GM12878 (cell line): ENCODE data around the gene DOHH. TPM values are rescaled to one million over a fixed set of nuclear protein-coding genes. Genes with fewer than 3 reads are reported as not detected.

ENCODE experiments used
- ESRRA ChIP-seq: IDR thresholded peaks from 2 replicates; pipeline ENCODE4 v1.6.1; 2012; ENCODE audit warnings: mild to moderate bottlenecking, low read length, improper control_type of control experiment
- MYB ChIP-seq: fragments of 150-350 bp; IDR thresholded peaks from 2 replicates; pipeline ENCODE4 v1.6.1; 2014; ENCODE audit warnings: mild to moderate bottlenecking, low read depth, low read length, borderline replicate concordance
- polyA plus RNA-seq, 11 experiments: library from polyadenylated mRNA; depleted of rRNA in 4 of 11; unstranded in 6 of 11; stranded (reverse) in 5 of 11; fragments of >200 nt; fragmentation: Nextera tagmentation in 4 of 11; fragmentation: Illumina TruSeq in 1 of 11; extraction: Ambion mirVana in 4 of 11; extraction: Trizol in 1 of 11; gene quantifications; 1 replicate in 1 of 11; 2 replicates in 10 of 11; pipeline versions ENCODE4 v1.2.1 to v1.2.3, GENCODE V29; 2011 to 2016; ENCODE audit warnings: inconsistent platforms in 2 of 11, missing spikeins in 2 of 11, low read depth in 1 of 11
- small RNA-seq: library from RNA; depleted of rRNA; stranded (forward); fragments of <200 nt; gene quantifications from one replicate; pipeline ENCODE3, GENCODE V24; 2014
- total RNA-seq, 4 experiments: library from RNA; depleted of rRNA in 3 of 4; stranded (reverse); fragments of >200 nt in 3 of 4; fragmentation: Illumina TruSeq in 1 of 4; extraction: Trizol in 1 of 4; gene quantifications; 2 replicates each; pipeline versions ENCODE4 v1.2.1 to v1.2.3, GENCODE V29; 2013 to 2021
- TF ChIP-seq, protein P1 (sequence below): IDR thresholded peaks from 2 replicates; pipeline ENCODE4 v1.6.1; 2011; ENCODE audit warnings: mild to moderate bottlenecking, low read depth, low read length, moderate library complexity; ENCODE audit not compliant: insufficient replicate concordance

Gene DOHH
- total and polyA plus RNA-seq, 10 of the 15 experiments (the other 5 are each of a cell fraction or from before 2014, with no cell fraction given) = 0.11 to 28.6 (median 11.7) TPM

GRCh38 chr19:3441089-3441985 lies 59.1 kb downstream of the DOHH start (continued):
- TF ChIP-seq, protein P1, sequence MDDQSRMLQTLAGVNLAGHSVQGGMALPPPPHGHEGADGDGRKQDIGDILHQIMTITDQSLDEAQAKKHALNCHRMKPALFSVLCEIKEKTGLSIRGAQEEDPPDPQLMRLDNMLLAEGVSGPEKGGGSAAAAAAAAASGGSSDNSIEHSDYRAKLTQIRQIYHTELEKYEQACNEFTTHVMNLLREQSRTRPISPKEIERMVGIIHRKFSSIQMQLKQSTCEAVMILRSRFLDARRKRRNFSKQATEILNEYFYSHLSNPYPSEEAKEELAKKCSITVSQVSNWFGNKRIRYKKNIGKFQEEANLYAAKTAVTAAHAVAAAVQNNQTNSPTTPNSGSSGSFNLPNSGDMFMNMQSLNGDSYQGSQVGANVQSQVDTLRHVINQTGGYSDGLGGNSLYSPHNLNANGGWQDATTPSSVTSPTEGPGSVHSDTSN = no peak
- TF ChIP-seq MYB (no peak), ESRRA (no peak)

Small RNA genes within 50 kb of the gene (small RNA-seq; reads per million reads assigned to genes)
- gene RF00212 = not detected

Other genes with a start within 250 kb of the DOHH start
Only the 7 nearest of the 12 such genes appear.
- gene SMIM24, start 20.1 kb downstream of the DOHH start, total RNA-seq (2014; rRNA removed) = 0.17 TPM in 1 of 2 replicates, not detected in the other
- 0.41 TPM in 1 of 2 replicates, not detected in the other for gene SMIM24, start 20.1 kb downstream of the DOHH start, total RNA-seq (2014; rRNA removed; fragmentation: Illumina TruSeq; extraction: Trizol)
- 0.36 TPM in 1 of 2 replicates, not detected in the other for gene SMIM24, start 20.1 kb downstream of the DOHH start, total RNA-seq (2021)
- 0.22 TPM in 1 of 2 replicates, not detected in the other for gene SMIM24, start 20.1 kb downstream of the DOHH start, polyA plus RNA-seq (2011; rRNA removed)
- gene SMIM24, start 20.1 kb downstream of the DOHH start, polyA plus RNA-seq (2014; fragmentation: Illumina TruSeq; extraction: Trizol) = 0.24 TPM in 1 of 2 replicates, not detected in the other
- gene SMIM24, start 20.1 kb downstream of the DOHH start, polyA plus RNA-seq (2014; fragmentation: Nextera tagmentation; extraction: Ambion mirVana) = under 1 TPM; 0.14 to 0.44 TPM
- gene SMIM24, start 20.1 kb downstream of the DOHH start, polyA plus RNA-seq (2014; rRNA removed) = not detected in 2 replicates
- gene SMIM24, start 20.1 kb downstream of the DOHH start, polyA plus RNA-seq (2016; fragmentation: Nextera tagmentation; extraction: Ambion mirVana) = not detected
- not detected in 2 replicates for gene SMIM44, start 17.2 kb downstream of the DOHH start, total RNA-seq (2014; rRNA removed)
- gene SMIM44, start 17.2 kb downstream of the DOHH start, total RNA-seq (2014; rRNA removed; fragmentation: Illumina TruSeq; extraction: Trizol) = not detected in 2 replicates
- gene SMIM44, start 17.2 kb downstream of the DOHH start, total RNA-seq (2021) = not detected in 2 replicates
- gene SMIM44, start 17.2 kb downstream of the DOHH start, polyA plus RNA-seq (2011; rRNA removed) = not detected in 2 replicates
- not detected in 2 replicates for gene SMIM44, start 17.2 kb downstream of the DOHH start, polyA plus RNA-seq (2014; fragmentation: Illumina TruSeq; extraction: Trizol)
- gene SMIM44, start 17.2 kb downstream of the DOHH start, polyA plus RNA-seq (2014; fragmentation: Nextera tagmentation; extraction: Ambion mirVana) = not detected
- not detected in 2 replicates for gene SMIM44, start 17.2 kb downstream of the DOHH start, polyA plus RNA-seq (2014; rRNA removed)
- not detected for gene SMIM44, start 17.2 kb downstream of the DOHH start, polyA plus RNA-seq (2016; fragmentation: Nextera tagmentation; extraction: Ambion mirVana)
- gene FZR1, start 5.6 kb upstream of the DOHH start, total RNA-seq (2014; rRNA removed) = 30.6 and 35.1 TPM in 2 replicates
- 9.6 and 12.3 TPM in 2 replicates for gene FZR1, start 5.6 kb upstream of the DOHH start, total RNA-seq (2014; rRNA removed; fragmentation: Illumina TruSeq; extraction: Trizol)
- 42.8 and 44.2 TPM in 2 replicates for gene FZR1, start 5.6 kb upstream of the DOHH start, total RNA-seq (2021)
- gene FZR1, start 5.6 kb upstream of the DOHH start, polyA plus RNA-seq (2011; rRNA removed) = 13.0 and 28.1 TPM in 2 replicates
- gene FZR1, start 5.6 kb upstream of the DOHH start, polyA plus RNA-seq (2014; fragmentation: Illumina TruSeq; extraction: Trizol) = 2.2 and 15.4 TPM in 2 replicates
- under 1 TPM; 0.11 to 0.55 TPM for gene FZR1, start 5.6 kb upstream of the DOHH start, polyA plus RNA-seq (2014; fragmentation: Nextera tagmentation; extraction: Ambion mirVana)
- 30.8 and 46.7 TPM in 2 replicates for gene FZR1, start 5.6 kb upstream of the DOHH start, polyA plus RNA-seq (2014; rRNA removed)
- 10 to 100 TPM; 33.5 to 36.2 TPM for gene FZR1, start 5.6 kb upstream of the DOHH start, polyA plus RNA-seq (2016; fragmentation: Nextera tagmentation; extraction: Ambion mirVana)
- not detected in 2 replicates for gene TEKTIP1, start 38.5 kb upstream of the DOHH start, total RNA-seq (2014; rRNA removed)
- gene TEKTIP1, start 38.5 kb upstream of the DOHH start, total RNA-seq (2014; rRNA removed; fragmentation: Illumina TruSeq; extraction: Trizol) = not detected in 2 replicates
- 1.7 and 2.6 TPM in 2 replicates for gene TEKTIP1, start 38.5 kb upstream of the DOHH start, total RNA-seq (2021)
- 0.18 TPM in 1 of 2 replicates, not detected in the other for gene TEKTIP1, start 38.5 kb upstream of the DOHH start, polyA plus RNA-seq (2011; rRNA removed)
- gene TEKTIP1, start 38.5 kb upstream of the DOHH start, polyA plus RNA-seq (2014; fragmentation: Illumina TruSeq; extraction: Trizol) = not detected in 2 replicates
- not detected for gene TEKTIP1, start 38.5 kb upstream of the DOHH start, polyA plus RNA-seq (2014; fragmentation: Nextera tagmentation; extraction: Ambion mirVana)
- 0.69 and 1.1 TPM in 2 replicates for gene TEKTIP1, start 38.5 kb upstream of the DOHH start, polyA plus RNA-seq (2014; rRNA removed)
- gene TEKTIP1, start 38.5 kb upstream of the DOHH start, polyA plus RNA-seq (2016; fragmentation: Nextera tagmentation; extraction: Ambion mirVana) = under 1 TPM; 0.45 to 0.60 TPM
- 49.1 and 50.5 TPM in 2 replicates for gene MFSD12, start 56.9 kb upstream of the DOHH start, total RNA-seq (2014; rRNA removed)
- gene MFSD12, start 56.9 kb upstream of the DOHH start, total RNA-seq (2014; rRNA removed; fragmentation: Illumina TruSeq; extraction: Trizol) = 14.2 and 15.3 TPM in 2 replicates
- gene MFSD12, start 56.9 kb upstream of the DOHH start, total RNA-seq (2021) = 56.3 and 65.9 TPM in 2 replicates
- gene MFSD12, start 56.9 kb upstream of the DOHH start, polyA plus RNA-seq (2011; rRNA removed) = 8.4 and 18.2 TPM in 2 replicates
- gene MFSD12, start 56.9 kb upstream of the DOHH start, polyA plus RNA-seq (2014; fragmentation: Illumina TruSeq; extraction: Trizol) = 6.6 and 13.8 TPM in 2 replicates
- 1 to 10 TPM in 1 of 2 experiments, under 1 TPM in 1; 0.58 to 1.9 TPM for gene MFSD12, start 56.9 kb upstream of the DOHH start, polyA plus RNA-seq (2014; fragmentation: Nextera tagmentation; extraction: Ambion mirVana)
- gene MFSD12, start 56.9 kb upstream of the DOHH start, polyA plus RNA-seq (2014; rRNA removed) = 53.8 and 71.4 TPM in 2 replicates
- 10 to 100 TPM in 1 of 2 experiments, 1 to 10 TPM in 1; 7.3 to 25.0 TPM for gene MFSD12, start 56.9 kb upstream of the DOHH start, polyA plus RNA-seq (2016; fragmentation: Nextera tagmentation; extraction: Ambion mirVana)
- 62.9 and 68.5 TPM in 2 replicates for gene HMG20B, start 72.3 kb upstream of the DOHH start, total RNA-seq (2014; rRNA removed)
- gene HMG20B, start 72.3 kb upstream of the DOHH start, total RNA-seq (2014; rRNA removed; fragmentation: Illumina TruSeq; extraction: Trizol) = 21.8 and 22.5 TPM in 2 replicates
- gene HMG20B, start 72.3 kb upstream of the DOHH start, total RNA-seq (2021) = 80.9 and 86.4 TPM in 2 replicates
- gene HMG20B, start 72.3 kb upstream of the DOHH start, polyA plus RNA-seq (2011; rRNA removed) = 22.7 and 30.4 TPM in 2 replicates
- gene HMG20B, start 72.3 kb upstream of the DOHH start, polyA plus RNA-seq (2014; fragmentation: Illumina TruSeq; extraction: Trizol) = 7.8 and 12.9 TPM in 2 replicates
- gene HMG20B, start 72.3 kb upstream of the DOHH start, polyA plus RNA-seq (2014; fragmentation: Nextera tagmentation; extraction: Ambion mirVana) = 1 to 10 TPM in 1 of 2 experiments, under 1 TPM in 1; 0.37 to 1.8 TPM
- gene HMG20B, start 72.3 kb upstream of the DOHH start, polyA plus RNA-seq (2014; rRNA removed) = 92.7 and 104 TPM in 2 replicates
- gene HMG20B, start 72.3 kb upstream of the DOHH start, polyA plus RNA-seq (2016; fragmentation: Nextera tagmentation; extraction: Ambion mirVana) = 10 to 100 TPM; 63.6 to 69.1 TPM
- gene GIPC3, start 84.8 kb upstream of the DOHH start, total RNA-seq (2014; rRNA removed) = not detected in 2 replicates
- not detected in 2 replicates for gene GIPC3, start 84.8 kb upstream of the DOHH start, total RNA-seq (2014; rRNA removed; fragmentation: Illumina TruSeq; extraction: Trizol)
- gene GIPC3, start 84.8 kb upstream of the DOHH start, total RNA-seq (2021) = not detected in 2 replicates
- not detected in 2 replicates for gene GIPC3, start 84.8 kb upstream of the DOHH start, polyA plus RNA-seq (2011; rRNA removed)
- gene GIPC3, start 84.8 kb upstream of the DOHH start, polyA plus RNA-seq (2014; fragmentation: Illumina TruSeq; extraction: Trizol) = not detected in 2 replicates
- not detected for gene GIPC3, start 84.8 kb upstream of the DOHH start, polyA plus RNA-seq (2014; fragmentation: Nextera tagmentation; extraction: Ambion mirVana)
- not detected in 2 replicates for gene GIPC3, start 84.8 kb upstream of the DOHH start, polyA plus RNA-seq (2014; rRNA removed)
- gene GIPC3, start 84.8 kb upstream of the DOHH start, polyA plus RNA-seq (2016; fragmentation: Nextera tagmentation; extraction: Ambion mirVana) = not detected